Smooth muscle cell (in vitro differentiated cells): ENCODE results near the gene FETUB. TPM values are rescaled to one million over a fixed set of nuclear protein-coding genes. Genes with fewer than 3 reads are reported as not detected.
"Not testable (repeated sequence)": the region's sequence is repeated elsewhere in the genome, so short reads cannot be mapped to it uniquely, and the experiment has no call there.

ENCODE experiments used
- DNase-seq: peaks from one replicate; lab custom pipeline; 2025; ENCODE audit not compliant: unreplicated experiment; lab: John Stamatoyannopoulos, UW
- H2AFZ ChIP-seq: fragments of 200-600 bp; sonication (generic); 2 replicates; pipeline ENCODE4 v1.6.0; 2016; ENCODE audit warnings: antibody characterized with exemption, low read depth, mild to moderate bottlenecking
- H3F3A ChIP-seq: fragments of 200-600 bp; sonication (generic); 2 replicates; pipeline ENCODE4 v1.6.0; 2017; ENCODE audit warnings: antibody characterized with exemption, low read depth
- H3K27ac ChIP-seq: fragments of 200-600 bp; sonication (generic); 2 replicates; pipeline ENCODE4 v1.5.1; 2016; ENCODE audit warnings: low read depth, mild to moderate bottlenecking
- H3K27me3 ChIP-seq: fragments of 200-600 bp; sonication (generic); 2 replicates; pipeline ENCODE4 v1.6.1; 2016; ENCODE audit warnings: low read depth, mild to moderate bottlenecking
- H3K36me3 ChIP-seq: fragments of 200-600 bp; sonication (generic); 2 replicates; pipeline ENCODE4 v1.5.1; 2016; ENCODE audit warnings: low read depth
- H3K4me1 ChIP-seq: fragments of 200-600 bp; sonication (generic); 2 replicates; pipeline ENCODE4 v1.5.1; 2016; ENCODE audit warnings: low read depth
- H3K4me2 ChIP-seq: fragments of 200-600 bp; sonication (generic); 2 replicates; pipeline ENCODE4 v1.6.0; 2016; ENCODE audit warnings: mild to moderate bottlenecking
- H3K4me3 ChIP-seq: fragments of 200-600 bp; sonication (generic); 2 replicates; pipeline ENCODE4 v1.5.1; 2016; ENCODE audit warnings: mild to moderate bottlenecking
- H3K79me2 ChIP-seq: fragments of 200-600 bp; sonication (generic); 2 replicates; pipeline ENCODE4 v1.6.0; 2016; ENCODE audit warnings: low read depth, mild to moderate bottlenecking
- H3K9ac ChIP-seq: fragments of 200-600 bp; sonication (generic); 2 replicates; pipeline ENCODE4 v1.6.0; 2016; ENCODE audit warnings: low read depth
- H3K9me3 ChIP-seq: fragments of 200-600 bp; sonication (generic); replicated peaks from 2 replicates; pipeline ENCODE4 v1.5.1; 2016; ENCODE audit warnings: low read depth
- H4K20me1 ChIP-seq: fragments of 200-600 bp; sonication (generic); 2 replicates; pipeline ENCODE4 v1.6.0; 2016; ENCODE audit warnings: low read depth
- WGBS: methylation state at CpG from one replicate; pipeline ENCODE4 v1.1.7; 2016; ENCODE audit warnings: low lambda C conversion rate; 5-methylcytosine and 5-hydroxymethylcytosine counted together
- polyA plus RNA-seq: library from polyadenylated mRNA; unstranded; fragments of >200 nt; fragmentation: Nextera tagmentation; extraction: Ambion mirVana; gene quantifications from 2 replicates; pipeline ENCODE4 v1.2.1, GENCODE V29; 2016
- total RNA-seq: library from RNA; depleted of rRNA; stranded (reverse); fragments of >200 nt; gene quantifications from 2 replicates; pipeline ENCODE4 v1.2.3, GENCODE V29; 2014
- TF ChIP-seq, protein P1 (sequence below): fragments of 200-600 bp; sonication (generic); IDR thresholded peaks from 2 replicates; pipeline ENCODE4 v1.5.1; 2017; ENCODE audit warnings: borderline replicate concordance, mild to moderate bottlenecking, antibody characterized with exemption; ENCODE audit not compliant: insufficient read depth, poor library complexity, severe bottlenecking

FETUB gene
- total and polyA plus RNA-seq, 2 experiments from 2014 or later, result 1.9 TPM; not detected in 1

GRCh38 chr3:186687120-186687651 is 47.0 kb downstream of the FETUB start:
- Histone ChIP-seq H3K4me2 (no peak overlapping the region), H3K27ac (no peak overlapping the region), H3F3A (no peaks in the 10 kb centered on the region), H3K27me3 (no peaks in the 10 kb centered on the region), H3K36me3 (no peaks in the 10 kb centered on the region), H3K4me1 (no peaks in the 10 kb centered on the region), H3K4me3 (no peak overlapping the region), H3K9ac (no peak overlapping the region), H3K79me2 (no peaks in the 10 kb centered on the region), H3K9me3 (no peaks in the 10 kb centered on the region), H2AFZ (no peak overlapping the region), H4K20me1 (no peaks in the 10 kb centered on the region)
- TF ChIP-seq, protein P1, sequence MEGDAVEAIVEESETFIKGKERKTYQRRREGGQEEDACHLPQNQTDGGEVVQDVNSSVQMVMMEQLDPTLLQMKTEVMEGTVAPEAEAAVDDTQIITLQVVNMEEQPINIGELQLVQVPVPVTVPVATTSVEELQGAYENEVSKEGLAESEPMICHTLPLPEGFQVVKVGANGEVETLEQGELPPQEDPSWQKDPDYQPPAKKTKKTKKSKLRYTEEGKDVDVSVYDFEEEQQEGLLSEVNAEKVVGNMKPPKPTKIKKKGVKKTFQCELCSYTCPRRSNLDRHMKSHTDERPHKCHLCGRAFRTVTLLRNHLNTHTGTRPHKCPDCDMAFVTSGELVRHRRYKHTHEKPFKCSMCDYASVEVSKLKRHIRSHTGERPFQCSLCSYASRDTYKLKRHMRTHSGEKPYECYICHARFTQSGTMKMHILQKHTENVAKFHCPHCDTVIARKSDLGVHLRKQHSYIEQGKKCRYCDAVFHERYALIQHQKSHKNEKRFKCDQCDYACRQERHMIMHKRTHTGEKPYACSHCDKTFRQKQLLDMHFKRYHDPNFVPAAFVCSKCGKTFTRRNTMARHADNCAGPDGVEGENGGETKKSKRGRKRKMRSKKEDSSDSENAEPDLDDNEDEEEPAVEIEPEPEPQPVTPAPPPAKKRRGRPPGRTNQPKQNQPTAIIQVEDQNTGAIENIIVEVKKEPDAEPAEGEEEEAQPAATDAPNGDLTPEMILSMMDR, result no peak
- 94% methylated on average over 12 of the region's 12 CpGs for WGBS
- DNase-seq, result no peak

DNA sequence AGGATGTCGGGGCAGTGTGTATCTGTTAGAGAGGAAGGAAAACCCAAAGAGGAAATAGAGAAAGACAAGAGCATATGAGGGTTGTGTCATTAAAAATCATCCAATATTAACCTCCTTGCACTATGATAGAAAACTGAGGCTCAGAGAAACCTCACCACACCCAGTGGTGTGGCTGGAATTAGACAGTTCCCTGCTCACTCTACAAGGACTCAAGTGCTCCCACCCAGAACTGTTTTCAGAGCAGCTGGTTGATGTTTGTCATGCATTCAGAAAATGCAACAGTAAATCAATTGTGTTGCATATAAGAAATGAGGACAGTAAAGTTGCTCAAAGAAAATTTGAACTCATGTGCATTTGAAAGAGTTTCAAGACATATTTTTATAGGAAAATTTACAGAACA is 50.1 kb downstream of the FETUB start:
- not testable (repeated sequence) for H3K9ac ChIP-seq, H4K20me1 ChIP-seq, H3K9me3 ChIP-seq, H3K27ac ChIP-seq, H3K36me3 ChIP-seq, DNase-seq, H3K27me3 ChIP-seq, H2AFZ ChIP-seq, H3K4me2 ChIP-seq, H3K4me3 ChIP-seq, H3K79me2 ChIP-seq, H3K4me1 ChIP-seq, H3F3A ChIP-seq
- 91% methylated on average over 1 of the region's 1 CpG for whole genome bisulfite sequencing

DNA sequence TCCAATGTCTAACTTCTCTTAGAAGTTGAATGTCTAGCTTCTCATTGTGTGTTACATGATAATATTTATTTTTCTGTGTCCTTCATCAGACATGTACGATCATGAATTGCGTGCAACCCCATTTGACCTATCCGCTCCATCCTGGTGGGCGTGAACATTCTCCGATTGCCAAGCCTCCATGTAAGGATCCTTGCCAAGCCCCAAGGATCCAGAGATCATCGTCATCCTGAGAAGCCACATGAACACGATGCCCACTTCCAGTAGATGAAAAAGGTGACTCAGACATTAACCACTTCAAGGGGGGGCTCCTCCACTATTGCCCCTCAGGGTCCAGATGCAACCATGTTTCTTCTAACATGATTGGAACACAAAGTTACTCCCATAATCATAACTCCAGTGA is 51.5 kb downstream of the FETUB start:
- Histone ChIP-seq H3K27me3 (peaks cover 2% of the 10 kb centered on the region), H2AFZ (no peak overlapping the region), H3K9ac (no peak overlapping the region), H3F3A (no peaks in the 10 kb centered on the region), H3K4me3 (no peak overlapping the region), H3K9me3 (no peaks in the 10 kb centered on the region), H3K79me2 (no peaks in the 10 kb centered on the region), H3K27ac (no peak overlapping the region), H3K36me3 (no peaks in the 10 kb centered on the region), H3K4me2 (no peak overlapping the region), H4K20me1 (no peaks in the 10 kb centered on the region), H3K4me1 (no peaks in the 10 kb centered on the region)
- DNase-seq, result no peak
- WGBS, result 97% methylated on average over 7 of the region's 7 CpGs
- TF ChIP-seq, protein P1, result no peak

DNA sequence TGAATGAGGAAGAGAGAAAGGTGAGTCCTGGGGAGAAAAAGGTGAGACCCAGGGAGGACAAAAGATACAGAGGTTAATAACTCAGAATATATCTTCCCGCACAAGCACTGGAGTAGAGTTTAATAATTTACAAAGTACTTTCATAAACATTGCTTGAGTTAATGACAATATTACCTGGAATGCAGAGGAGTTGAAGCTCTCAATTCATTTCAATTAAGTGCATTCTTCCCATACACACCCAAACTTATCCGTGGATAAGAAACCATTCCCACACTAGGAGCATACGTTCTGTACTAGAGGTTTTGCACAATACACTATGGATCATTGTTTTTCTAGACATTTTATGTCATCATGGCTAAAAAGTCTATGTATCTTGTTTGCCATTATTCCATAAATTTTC is 53.6 kb downstream of the FETUB start:
- Histone ChIP-seq H4K20me1 (no peaks in the 10 kb centered on the region), H3F3A (no peaks in the 10 kb centered on the region), H3K9ac (no peak overlapping the region), H3K9me3 (no peaks in the 10 kb centered on the region), H3K4me2 (no peak overlapping the region), H3K27ac (no peak overlapping the region), H3K4me3 (no peak overlapping the region), H3K27me3 (peaks cover 2% of the 10 kb centered on the region), H3K79me2 (no peaks in the 10 kb centered on the region), H3K36me3 (no peaks in the 10 kb centered on the region), H2AFZ (no peak overlapping the region), H3K4me1 (no peaks in the 10 kb centered on the region)
- TF ChIP-seq, protein P1, result no peak
- no peak for DNase-seq
- 95% methylated on average over 3 of the region's 3 CpGs for WGBS
